Activated CD4-positive, alpha-beta T cell treated with anti-CD3 and anti-CD28 coated beads, Interleukin-2, amount 50 U/mL, for 16 hours (primary cell): ENCODE data around the gene PIGQ.

ENCODE experiments used
- DNase-seq: peaks from one replicate; pipeline ENCODE4 v3.0.0-alpha.2; 2020

Gene PIGQ

DNA sequence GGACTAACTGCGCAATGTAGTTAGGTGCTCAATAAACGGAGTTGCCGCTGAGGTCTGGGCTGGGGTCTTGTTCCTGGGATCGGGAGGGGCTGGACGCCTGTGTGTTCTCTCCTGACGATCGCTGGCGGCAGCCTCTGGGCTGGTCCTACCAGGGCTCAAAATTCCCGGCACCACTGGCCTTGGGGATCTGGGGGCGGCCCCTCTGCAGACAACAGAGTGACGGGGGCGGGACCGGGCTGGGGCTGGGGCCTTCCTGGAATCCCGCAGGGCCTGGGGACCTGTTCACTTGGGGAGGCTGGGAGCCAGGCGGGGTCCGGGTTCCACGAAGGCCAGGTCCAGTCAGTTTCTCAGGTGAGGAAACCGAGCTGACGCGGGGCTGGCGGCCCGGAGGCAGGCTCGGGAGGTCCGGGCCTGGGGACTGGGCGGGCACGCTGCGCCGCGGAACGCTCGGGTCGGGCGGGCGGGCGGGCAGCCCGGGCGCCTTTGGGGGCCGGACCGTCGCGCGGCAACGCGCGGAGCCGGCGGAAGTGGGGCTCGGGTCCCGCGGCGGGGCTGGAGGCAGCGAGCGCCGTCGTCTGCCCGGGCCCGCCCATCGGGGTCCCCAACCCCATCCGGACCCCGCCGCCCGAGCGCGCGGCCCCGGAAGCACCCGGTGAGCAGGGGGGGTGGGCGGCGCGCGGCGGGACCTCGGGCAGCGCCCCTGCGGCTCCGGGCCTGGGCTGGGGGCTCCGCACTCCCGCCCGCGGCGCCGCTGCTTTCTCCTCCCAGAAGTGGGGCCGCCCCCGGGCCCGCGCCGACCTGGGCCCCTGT is at the start of gene PIGQ:
Gene PIGQ, plus strand, starts transcription at position 524 of the 810 bp plus-strand sequence. CDS start 4,107 bp downstream, outside the sequence.
- DNase-seq: peak; percentile 68

DNA sequence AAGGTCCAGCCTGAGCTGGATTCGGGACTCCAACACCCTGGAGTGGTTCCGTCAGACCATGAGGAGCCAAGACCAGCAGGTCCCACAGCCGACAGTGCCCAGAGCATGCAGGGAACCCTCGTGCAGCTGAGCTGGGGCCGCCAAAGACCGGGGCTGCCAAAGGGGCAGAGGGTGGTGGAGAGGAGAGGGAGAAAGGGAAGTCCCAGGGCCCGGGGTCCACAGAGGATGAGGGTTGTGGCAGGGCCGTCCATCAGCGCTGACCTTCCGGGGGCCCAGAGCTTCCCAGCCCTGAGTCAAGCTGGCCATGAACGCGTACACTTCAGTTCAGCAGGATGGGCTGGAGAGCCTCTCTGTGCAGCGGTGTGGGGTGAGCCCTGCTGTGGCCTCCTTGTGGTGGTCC is 48.9 kb upstream of the PIGQ start:
- DNase-seq: no peak

DNA sequence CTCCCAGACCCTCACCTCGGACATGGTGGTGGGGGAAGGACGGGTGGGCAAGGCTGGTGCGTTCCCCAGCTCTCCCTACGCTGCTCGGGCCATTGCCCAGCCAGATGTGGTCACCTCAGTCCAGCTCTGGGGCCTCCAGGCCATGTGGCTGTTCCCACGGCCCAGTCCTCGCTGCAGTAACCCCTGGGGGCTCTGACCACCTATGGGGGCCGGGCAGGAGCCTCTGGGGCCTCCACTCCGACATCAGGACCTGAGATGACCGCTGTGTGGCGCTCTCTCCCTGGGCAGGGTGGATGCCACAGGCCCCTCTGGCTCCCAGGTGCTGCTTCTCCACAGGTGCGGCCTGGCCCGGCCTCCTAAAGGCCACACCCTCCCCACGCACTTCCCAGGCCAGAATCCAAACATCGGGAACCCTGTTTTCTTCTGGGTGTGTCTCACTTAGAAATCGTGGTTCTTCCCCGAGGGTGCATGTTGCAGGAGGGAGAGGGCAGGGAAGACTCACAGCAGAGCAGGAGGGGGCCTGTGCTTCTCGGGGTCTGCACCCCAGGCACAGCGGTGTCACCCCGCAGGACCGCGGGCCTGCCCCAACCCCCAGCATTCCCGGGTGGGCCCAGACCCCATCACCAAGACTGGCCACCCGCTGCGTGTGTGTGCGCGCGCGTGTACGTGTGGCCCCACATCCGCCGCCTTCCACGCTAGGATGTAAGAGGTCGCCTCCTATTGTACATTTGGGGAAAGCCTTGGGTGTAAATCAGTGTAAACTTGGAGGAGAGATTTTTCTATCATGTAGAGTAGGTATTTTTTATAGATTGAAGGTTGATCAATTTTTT is 48.2 kb upstream of the PIGQ start:
- DNase-seq: no peak

DNA sequence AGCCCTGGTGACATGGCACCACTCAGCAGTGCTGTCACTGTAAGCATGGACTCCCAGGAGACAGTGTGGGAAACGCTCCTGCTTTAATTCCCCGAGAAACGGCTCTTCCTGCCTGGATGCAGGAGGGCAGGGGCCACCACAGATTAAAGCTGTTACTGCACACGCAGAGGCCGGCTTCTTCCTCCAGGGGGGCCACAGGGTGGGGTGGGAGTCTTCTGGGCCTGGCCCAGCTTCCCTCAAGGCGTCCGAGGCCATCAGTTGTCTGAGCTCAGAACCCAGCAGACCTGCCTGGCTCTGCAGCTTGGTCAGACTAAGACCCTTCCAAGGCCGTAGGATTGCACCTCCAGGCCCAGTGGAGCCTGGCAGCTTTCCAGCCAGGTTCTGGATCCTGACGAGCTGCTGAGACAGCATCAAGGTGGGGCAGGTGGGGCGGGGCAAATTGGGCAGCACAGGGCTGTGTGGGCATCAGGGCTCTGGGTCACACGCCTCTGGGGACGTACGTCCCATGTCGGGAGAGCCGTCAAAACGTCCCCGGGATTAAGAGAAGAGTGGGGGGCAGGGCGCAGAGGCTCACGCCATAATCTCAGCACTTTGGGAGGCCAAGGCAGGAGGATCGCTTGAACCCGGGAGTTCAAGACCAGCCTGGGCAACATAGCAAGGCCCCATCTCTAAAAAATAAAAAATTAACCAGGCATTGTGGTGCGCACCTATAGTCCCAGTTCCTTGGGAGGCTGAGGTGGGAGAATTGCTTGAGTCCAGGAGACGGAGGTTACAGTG is 47.3 kb upstream of the PIGQ start:
- no peak for DNase-seq

DNA sequence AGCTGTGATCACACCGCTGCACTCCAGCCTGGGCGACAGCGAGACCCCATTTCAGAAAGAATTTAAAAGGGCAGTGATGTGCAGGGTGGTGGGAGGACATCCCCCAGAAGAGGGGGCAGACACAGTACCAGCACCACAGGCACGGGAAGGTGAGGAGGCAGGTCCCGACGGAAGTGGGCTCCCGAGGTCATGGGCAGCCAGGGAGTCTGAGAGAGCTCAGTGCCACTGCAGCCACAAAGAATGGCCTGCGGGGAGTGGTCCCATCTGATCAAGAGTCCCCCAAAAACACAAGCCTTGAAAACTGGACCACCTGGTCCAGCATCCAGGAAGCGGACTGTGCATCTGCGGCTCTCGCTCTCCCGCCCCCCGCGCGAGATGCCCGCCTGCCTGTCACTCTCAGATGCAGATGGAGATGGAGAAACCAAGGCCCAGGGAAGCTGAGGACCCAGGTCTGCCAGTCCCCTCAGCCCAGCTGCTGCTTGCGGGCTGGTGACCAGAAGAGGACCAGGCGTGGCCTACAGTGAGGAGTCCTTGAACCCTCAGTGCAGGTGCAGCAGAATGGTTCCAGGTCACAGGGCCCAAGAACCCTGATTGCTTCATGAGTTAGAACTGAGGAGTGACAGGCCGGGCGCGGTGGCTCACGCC is 46.5 kb upstream of the PIGQ start:
- DNase-seq: no peak

DNA sequence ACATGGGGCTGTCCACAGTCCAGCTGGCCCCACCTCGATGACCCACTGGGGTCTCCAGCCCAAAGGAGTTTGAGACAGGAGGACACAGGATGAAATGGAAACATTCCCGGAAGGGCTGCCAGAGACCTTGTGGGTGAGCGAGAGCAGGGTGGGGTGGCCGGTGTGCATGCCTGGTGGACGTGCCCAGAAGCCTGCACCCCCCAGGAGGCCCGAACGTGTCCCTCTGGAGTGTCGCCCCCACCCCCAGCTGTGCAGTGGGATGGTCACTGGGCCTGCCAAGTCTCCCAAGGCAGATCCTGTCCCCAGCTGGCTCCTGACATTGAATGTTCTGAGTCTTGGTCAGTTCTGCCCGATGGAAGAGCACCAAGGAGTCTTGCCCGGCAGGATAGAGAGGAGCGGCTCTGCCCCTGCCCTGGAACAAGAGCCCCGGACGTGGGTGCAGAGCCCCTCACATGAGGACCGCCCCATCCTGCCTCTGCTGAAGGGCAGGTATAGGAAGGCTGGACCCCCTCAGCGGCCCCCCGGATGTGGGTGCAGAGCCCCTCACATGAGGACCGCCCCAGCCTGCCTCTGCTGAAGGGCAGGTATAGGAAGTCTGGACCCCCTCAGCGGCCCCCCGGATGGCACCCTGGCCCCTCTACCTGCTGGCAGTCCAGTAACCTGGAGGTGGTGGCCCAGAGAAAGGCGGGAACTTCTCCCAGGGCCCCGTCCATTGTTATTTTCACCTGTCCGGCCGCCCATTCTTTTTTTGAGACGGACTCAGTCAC is 45.3 kb upstream of the PIGQ start:
- DNase-seq: no peak

DNA sequence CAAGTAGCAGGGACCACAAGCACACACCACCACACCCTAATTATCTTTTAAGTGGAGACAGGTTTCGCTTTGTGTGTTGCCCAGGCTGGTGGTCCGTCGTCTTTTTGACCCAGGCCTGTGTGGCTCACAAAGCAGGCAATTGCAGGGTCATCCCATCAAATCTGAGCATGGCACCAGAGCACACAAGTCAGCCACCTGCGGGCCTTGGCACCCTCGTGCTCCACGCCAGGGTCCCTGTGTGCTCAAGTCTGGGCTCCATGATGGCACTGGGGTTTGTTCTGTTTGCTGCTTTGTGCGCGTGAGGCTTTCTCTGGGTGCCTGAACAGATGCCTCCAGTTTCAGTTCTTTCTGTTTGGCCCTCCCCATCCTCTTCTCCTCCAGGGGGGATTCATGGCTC is 44.6 kb upstream of the PIGQ start:
- no peak for DNase-seq

DNA sequence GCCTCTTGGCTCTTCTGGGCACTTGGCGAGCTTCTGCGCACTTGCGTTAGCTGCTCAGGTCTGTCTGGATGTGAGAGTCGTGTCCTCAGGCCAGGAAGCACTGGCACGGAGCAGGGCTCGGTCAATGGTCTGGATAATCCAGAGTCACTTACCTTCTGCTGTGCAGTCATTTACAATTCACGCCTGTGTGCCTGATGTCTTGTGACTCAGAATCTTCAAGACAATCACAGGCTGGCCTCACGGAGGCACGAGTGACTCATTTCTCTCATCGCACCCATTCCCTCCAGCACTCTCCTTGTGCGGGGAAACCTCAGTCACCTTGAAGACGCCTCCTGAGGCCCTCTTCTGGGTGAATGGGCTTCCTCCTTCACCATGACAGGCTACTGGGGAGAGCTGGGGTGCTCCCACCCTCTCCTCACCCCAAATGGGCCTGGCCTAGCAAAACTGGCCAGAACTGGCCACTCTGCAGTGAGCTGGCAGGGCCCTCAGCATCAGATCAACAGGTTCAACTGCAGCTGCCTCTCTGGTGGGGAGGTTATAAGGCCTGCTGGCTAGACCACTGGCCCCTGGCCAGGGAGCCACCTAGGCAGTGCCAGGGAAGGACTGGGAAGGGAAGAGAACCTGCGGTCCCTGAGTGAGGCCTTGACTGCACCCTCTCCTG is 44.1 kb upstream of the PIGQ start:
- DNase-seq: peak; percentile 96

DNA sequence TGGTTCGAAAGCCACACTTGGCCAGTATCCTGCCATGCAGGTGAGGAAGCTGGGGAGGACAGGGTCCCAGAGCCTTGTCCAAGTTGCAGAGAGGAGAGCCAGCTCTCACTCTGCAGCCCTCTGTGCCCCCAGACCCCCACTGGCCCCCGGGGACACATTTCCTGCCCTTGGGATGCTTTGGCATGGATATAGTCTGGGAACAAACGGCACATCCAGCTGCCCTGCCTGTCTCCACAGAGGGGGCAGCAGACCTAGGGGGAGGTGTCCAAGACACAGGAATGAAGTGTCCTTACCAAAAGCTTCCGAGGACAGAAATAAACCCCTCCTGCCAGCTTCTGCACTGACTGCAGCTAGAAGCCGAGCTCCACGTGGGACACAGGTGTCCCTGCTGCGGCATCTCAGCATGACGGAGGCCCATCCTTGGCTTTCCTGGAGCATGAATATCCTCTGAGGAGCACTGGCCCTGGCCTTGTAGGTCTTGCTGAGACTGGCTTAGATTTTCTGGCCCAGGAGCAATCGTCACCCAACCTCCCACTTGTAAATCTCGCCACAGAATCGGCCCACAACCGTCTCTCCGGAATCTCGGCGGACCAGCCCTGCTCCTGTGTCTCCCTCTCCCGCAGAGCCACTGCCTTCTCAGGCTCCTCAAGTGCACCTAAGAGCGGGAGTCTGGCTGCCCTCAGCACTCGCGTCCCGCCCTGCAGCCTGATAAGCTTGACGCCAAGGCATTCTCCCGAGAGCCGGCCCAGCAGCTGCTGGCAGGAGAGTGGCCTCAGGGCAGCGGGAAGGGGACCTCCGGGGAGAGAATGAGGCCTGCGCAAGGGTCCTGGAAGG is 43.4 kb upstream of the PIGQ start:
- DNase-seq: peak; percentile 27

DNA sequence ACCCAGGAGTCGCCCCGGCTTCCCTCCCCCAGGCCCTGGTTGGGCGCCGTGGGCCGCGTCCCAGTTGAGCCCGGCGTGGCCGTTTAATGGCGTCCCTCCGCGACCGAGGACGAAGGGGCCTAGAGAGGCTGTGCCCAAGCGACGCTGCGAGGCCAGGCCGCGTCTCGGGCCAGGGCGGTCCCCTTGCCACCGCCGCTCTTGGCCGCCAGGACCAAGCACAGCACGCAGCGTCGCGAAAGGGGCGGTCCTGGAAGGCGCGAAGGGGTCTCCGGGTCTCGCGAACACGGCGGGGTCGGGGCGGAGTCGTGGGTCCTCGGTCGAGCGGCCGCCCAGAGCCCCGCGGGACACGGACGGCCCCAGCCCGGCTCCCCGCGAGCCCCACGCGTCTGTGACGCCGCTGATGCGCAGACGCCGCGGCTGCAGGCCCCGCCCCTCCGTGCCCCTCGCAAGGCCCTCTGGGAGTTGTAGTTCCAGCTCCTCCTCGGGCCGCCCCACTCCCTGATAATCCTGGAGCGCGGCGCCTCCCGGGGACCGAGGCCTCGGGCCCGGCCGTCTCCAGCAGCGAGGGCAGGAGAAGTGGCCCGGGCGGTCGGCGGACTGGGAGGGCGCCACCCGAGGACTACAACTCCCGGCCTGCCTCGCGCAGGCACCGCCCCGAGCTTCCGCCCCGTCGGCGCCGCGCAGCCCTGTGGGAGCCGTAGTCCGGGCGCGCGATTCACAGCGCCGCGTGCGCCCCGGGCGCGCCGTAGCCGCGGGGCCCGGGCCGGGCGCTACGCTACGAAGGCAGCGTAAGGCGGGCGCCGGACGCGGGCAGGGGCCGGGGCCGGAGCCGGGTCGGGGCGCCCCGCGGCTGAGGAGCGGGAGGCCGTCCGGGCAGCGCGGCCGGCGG is 42.5 kb upstream of the PIGQ start, which contains the start of gene CAPN15:
Gene CAPN15, plus strand, starts transcription at position 698 of the 889 bp plus-strand sequence. CDS start 19,127 bp downstream, outside the sequence.
- DNase-seq: peak; percentile 89

DNA sequence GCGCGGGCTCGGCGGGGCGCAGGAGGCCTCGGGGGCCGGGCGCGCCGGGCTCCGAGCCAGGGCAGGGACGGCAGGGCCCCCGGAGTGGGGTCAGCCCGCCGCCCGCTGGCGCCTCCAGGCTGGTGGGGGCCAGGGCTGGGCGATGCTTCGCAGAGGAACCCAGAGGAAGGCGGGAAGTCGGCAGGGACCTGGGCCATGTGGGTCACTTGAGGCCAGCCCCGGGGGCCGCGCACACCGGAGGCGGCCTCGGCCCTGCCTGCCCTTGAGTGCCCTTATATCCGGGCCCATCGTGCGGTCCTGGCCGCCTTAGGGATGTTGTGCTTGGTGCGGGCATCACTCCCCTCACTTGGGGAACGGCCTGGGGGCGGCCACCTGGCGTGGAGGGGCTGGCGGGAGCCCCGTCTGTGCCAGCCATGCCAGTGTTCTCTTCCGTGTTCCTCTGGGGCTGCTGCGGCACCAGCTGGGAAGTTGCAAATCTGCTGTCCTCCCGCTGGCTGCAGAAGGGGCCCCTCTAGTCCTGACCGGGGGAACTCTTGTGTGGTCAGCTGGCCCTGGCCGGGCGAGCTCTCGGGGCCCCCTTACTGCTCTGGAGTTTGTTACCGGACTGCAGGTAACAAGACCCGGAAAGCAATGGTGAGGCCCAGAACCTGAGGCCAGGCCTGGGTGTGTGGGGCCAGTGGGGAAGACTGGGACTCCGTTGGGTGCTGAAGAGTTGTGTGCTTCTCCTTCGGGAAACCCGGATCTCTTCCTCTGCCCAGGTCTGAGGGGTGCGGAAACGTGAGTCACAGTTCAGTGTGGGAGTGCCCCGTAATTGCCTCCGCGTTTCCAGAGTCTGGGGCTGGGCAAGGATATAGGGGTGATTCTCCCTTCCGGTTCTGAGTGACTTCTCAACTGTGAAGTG is 41.4 kb upstream of the PIGQ start:
- peak; percentile 60 for DNase-seq

DNA sequence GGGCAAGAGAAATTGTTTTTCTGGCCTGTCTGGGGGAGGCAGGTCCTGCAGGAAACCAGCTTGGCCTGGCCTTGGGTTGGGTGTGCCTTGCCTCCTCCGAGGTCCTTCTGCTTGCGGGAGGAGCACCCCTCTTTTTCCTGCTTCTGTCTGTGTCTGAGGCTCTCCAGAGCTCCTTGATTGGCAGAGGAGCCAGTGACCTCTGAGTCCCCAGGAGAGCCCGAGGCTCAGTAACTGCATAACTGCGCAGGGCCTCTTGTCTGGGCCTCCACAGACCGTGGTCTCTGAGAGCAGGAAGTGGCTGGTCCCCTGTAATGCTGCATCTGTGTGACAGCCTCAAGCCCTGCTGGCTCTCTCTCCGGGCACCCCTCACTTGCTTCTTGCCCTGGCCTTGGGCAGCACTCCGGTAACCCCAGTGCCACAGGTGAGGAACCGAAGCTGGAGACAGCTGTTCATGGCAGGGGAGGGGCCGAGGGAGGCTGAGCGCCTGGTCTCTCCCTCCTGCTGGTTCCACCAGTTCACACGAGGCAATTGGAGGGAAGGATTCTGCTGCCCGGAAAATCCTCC is 40.7 kb upstream of the PIGQ start:
- DNase-seq: peak; percentile 40

DNA sequence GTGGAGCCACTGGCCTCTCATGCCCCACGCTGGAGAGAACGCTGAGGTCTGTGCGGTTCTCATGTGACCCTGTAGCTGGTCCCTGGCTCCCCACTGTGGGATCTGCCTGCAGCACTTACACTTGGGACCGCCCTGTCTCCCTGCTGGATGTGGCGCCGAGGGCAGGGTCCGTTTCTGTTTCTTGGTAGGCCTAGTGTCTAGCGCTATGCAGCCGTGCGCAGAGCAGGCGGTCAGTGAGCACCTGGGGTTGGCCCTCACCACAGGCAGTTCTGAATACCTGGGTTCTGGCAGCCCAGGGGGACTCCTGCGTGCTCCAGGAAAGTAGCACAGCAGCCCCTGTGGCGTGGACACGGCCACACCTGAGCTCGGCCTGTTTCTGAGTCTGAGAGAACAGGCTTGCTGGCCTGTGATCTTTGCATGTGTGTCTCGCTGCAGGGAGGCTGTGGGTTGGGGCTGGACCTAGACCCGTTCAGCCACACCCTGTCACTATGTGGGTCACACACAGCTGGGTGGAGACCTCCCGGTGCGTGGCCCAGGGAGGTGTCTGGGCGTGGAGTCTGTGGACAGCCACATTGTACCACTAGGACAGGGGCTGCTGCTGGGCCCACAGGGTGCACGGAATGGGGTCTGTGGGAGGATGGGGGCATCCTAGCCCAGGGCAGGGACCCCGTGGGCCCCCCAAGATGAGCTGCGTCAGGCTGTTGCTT is 39.5 kb upstream of the PIGQ start:
- DNase-seq: no peak

DNA sequence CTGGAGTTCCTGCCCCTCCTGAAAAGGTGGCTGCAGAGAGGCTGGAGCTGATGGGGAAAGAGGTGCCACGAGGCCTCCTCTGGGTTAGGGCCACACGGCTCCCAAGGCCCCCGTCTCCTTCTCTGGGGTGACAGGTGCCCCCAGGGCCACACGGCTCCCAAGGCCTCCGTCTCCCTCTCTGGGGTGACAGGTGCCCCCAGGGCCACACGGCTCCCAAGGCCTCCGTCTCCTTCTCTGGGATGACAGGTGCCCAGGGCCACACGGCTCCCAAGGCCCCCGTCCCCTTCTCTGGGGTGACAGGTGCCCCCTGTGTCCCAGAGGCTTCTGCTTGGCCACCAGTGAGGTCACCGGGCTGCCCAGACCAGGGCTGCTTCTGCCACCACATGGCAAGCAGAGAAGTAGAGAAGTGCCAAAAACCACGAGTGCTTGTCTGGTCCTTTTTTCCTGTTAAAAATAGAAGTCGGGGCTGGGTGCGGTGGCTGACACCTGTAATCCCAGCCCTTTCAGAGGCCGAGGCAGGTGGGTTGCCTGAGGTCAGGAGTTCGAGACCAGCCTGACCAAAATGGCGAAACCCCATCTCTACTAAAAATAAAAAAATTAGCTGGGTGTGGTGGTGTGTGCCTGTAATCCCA is 38.2 kb upstream of the PIGQ start:
- DNase-seq: no peak

DNA sequence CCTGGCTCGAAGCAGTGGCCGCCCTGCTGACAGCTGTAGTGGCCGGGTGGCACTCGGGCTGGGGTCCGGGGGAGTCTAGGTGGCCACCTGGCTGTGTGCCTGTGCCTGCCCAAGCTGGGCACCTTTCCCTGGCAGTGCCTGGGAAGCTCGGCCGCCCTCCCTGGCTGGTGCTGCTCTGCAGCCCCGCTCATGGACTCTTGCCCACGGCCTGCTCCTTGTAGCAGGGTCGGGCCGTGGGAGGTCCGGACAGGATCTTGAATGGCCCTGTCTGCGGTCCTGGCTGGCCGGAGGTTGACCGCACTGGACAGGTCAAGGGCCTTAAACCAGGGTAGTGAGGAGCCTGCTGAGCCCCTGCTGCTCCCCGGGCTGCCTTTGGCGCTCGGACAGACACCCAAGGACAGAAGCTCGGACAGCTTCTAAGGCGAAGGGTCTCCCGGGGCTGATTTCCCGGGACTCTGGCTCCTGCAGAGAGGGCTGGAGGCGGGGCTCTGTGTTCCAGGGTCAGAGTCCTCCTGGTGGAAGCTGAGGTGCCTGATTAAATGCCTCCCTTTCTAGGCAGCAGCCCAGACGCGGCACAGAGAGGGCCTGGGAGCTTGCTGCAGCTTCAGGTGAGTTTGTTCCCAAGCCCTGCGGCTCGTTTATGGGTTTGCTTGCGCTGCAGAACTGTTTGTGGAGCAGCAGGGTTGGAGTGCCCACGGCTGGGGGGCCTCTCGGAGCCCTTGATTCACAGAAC is 36.2 kb upstream of the PIGQ start:
- no peak for DNase-seq

DNA sequence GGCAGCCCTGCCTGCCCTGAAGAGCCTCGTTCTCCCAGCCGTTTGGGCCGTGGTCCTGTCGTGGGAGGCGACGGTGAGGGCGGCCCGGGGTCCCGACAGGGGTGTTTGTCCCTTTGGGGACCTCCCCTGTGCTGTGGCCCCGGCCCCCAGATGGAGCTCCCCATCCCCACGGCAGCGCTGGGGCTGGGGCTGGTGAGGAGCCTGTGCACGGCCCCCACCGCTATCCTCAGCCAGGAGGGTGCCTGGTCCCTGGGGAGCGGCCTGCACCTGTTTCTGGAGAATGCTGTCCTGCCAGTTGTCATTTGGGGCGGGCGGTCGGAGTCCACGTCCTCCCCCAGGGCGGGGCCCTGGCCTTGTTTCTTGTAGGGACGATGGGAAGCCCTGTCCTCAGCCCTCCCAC is 35.6 kb upstream of the PIGQ start:
- no peak for DNase-seq
